HCT116 (cell line): ENCODE results near the gene SPARCL1. TPM values are rescaled to one million over a fixed set of nuclear protein-coding genes. Genes with fewer than 3 reads are reported as not detected.

ENCODE experiments used
- ATAC-seq: fragments of 200-7000 bp; cut with Tn5 transposase; 2 replicates; pipeline ENCODE4 v1.9.1; 2020; ENCODE audit warnings: mild to moderate bottlenecking, moderate library complexity
- BruUV-seq: library from RNA; stranded (reverse); fragments of 400-500 nt; replicated peaks from 2 replicates; lab custom pipeline; 2021; lab: Mats Ljungman, UMichigan
- CTCF ChIA-PET: fragments of 300-600 bp; sonication (Branson Sonifier 250); formaldehyde crosslinking; loops from one replicate; lab custom pipeline; 2021; ENCODE audit warnings: antibody characterized with exemption; lab: Charles Lee
- POLR2A ChIA-PET: fragments of 300-600, 350-600 bp; sonication (Branson Sonifier 250); formaldehyde crosslinking; loops from one replicate; lab custom pipeline; 2021; ENCODE audit warnings: antibody characterized with exemption; lab: Charles Lee
- RAD21 ChIA-PET, 2 experiments: fragments of 300-600 bp; sonication (Branson Sonifier 250); formaldehyde crosslinking; loops; one replicate each; lab custom pipeline; 2023; ENCODE audit warnings: low total read pairs in 2 of 2; ENCODE audit not compliant: uncharacterized antibody in 2 of 2, unreplicated experiment in 2 of 2, low non-redundant PET in 1 of 2; lab: Charles Lee
- DNase-seq: peaks from one replicate; pipeline ENCODE4 v3.0.0-alpha.2; 2010; ENCODE audit warnings: low read depth, low spot score
- H2AFZ ChIP-seq: fragments of 200-600 bp; shearing (Covaris generic), sonication (generic); 2 replicates; pipeline ENCODE4 v1.6.1; 2017; ENCODE audit warnings: low read depth, mixed run types, mixed read lengths, antibody characterized with exemption, low read length; ENCODE audit not compliant: poor library complexity, severe bottlenecking
- H3K27ac ChIP-seq: 2 replicates; pipeline ENCODE4 v1.5.1; 2012; ENCODE audit warnings: low read depth, low read length
- H3K27me3 ChIP-seq: fragments of 200-600 bp; sonication (generic); 2 replicates; pipeline ENCODE4 v1.6.1; 2016; ENCODE audit warnings: mixed run types, low read length, mixed read lengths; ENCODE audit not compliant: insufficient read depth
- H3K36me3 ChIP-seq, 2 experiments: fragments of 200-500 bp in 1 of 2; fragments of 200-600 bp in 1 of 2; sonication (Bioruptor generic) in 1 of 2; sonication (generic) in 1 of 2; 2 replicates each; pipeline versions ENCODE4 v1.5.1 to v1.6.1; 2014 to 2016; ENCODE audit warnings: low read length in 2 of 2, inconsistent platforms in 1 of 2, mixed read lengths in 1 of 2, mixed run types in 1 of 2; ENCODE audit not compliant: insufficient read depth in 2 of 2, control insufficient read depth in 1 of 2
- H3K4me1 ChIP-seq, 2 experiments: fragments of 200-600 bp in 1 of 2; sonication (generic) in 1 of 2; 2 replicates each; pipeline versions ENCODE4 v1.5.1 to v1.6.1; 2012 to 2017; ENCODE audit warnings: low read length in 2 of 2, inconsistent platforms in 1 of 2, mild to moderate bottlenecking in 1 of 2, mixed read lengths in 1 of 2, mixed run types in 1 of 2, moderate library complexity in 1 of 2; ENCODE audit not compliant: insufficient read depth in 2 of 2, control insufficient read depth in 1 of 2
- H3K4me2 ChIP-seq: fragments of 200-600 bp; sonication (generic); 2 replicates; pipeline ENCODE4 v1.6.1; 2017; ENCODE audit warnings: mixed run types, low read length, mixed read lengths
- H3K4me3 ChIP-seq, 2 experiments: fragments of 200-600 bp in 1 of 2; sonication (generic) in 1 of 2; replicated peaks in 1 of 2; 2 replicates each; pipeline ENCODE4 v1.5.1; 2011 to 2016; ENCODE audit warnings: low read length in 2 of 2, control low read depth in 1 of 2, low read depth in 1 of 2, mild to moderate bottlenecking in 1 of 2, mixed read lengths in 1 of 2, mixed run types in 1 of 2
- H3K79me2 ChIP-seq: fragments of 200-600 bp; sonication (generic); 2 replicates; pipeline ENCODE4 v1.6.1; 2017; ENCODE audit warnings: mild to moderate bottlenecking, mixed run types, low read length, moderate library complexity, mixed read lengths; ENCODE audit not compliant: insufficient read depth
- H3K9ac ChIP-seq: fragments of 200-600 bp; sonication (generic); 2 replicates; pipeline ENCODE4 v1.6.1; 2016; ENCODE audit warnings: low read length, mixed read lengths
- H3K9me2 ChIP-seq: fragments of 200-600 bp; sonication (generic), shearing (Covaris generic); 2 replicates; pipeline ENCODE4 v1.6.1; 2017; ENCODE audit warnings: mixed run types, mild to moderate bottlenecking, moderate library complexity; ENCODE audit not compliant: insufficient read depth
- H3K9me3 ChIP-seq, 2 experiments: fragments of 200-500 bp in 1 of 2; fragments of 200-600 bp in 1 of 2; sonication (Bioruptor generic) in 1 of 2; sonication (generic) in 1 of 2; 2 replicates each; pipeline ENCODE4 v1.6.1; 2014 to 2017; ENCODE audit warnings: low read length in 2 of 2, mixed read lengths in 2 of 2, inconsistent platforms in 1 of 2, low read depth in 1 of 2, mild to moderate bottlenecking in 1 of 2, mixed run types in 1 of 2, moderate library complexity in 1 of 2; ENCODE audit not compliant: control insufficient read depth in 1 of 2, insufficient read depth in 1 of 2
- H4K20me1 ChIP-seq: fragments of 200-600 bp; sonication (generic), shearing (Covaris generic); 2 replicates; pipeline ENCODE4 v1.6.1; 2017; ENCODE audit warnings: mixed run types, mild to moderate bottlenecking, moderate library complexity; ENCODE audit not compliant: insufficient read depth
- ATF3 ChIP-seq: IDR thresholded peaks from 2 replicates; pipeline ENCODE4 v1.6.1; 2012
- CEBPB ChIP-seq: IDR thresholded peaks from 2 replicates; pipeline ENCODE4 v1.6.1; 2012; ENCODE audit warnings: low read depth
- EZH2phosphoT487 ChIP-seq: fragments of 200-600 bp; IDR thresholded peaks from 2 replicates; pipeline ENCODE4 v1.6.1; 2018; ENCODE audit warnings: antibody characterized with exemption, borderline replicate concordance
- FOSL1 ChIP-seq: IDR thresholded peaks from 2 replicates; pipeline ENCODE4 v1.6.1; 2012; ENCODE audit warnings: low read depth
- JUND ChIP-seq: IDR thresholded peaks from 2 replicates; pipeline ENCODE4 v1.6.1; 2012
- POLR2A ChIP-seq: IDR thresholded peaks from 2 replicates; pipeline ENCODE4 v1.7.0; 2011; ENCODE audit warnings: borderline replicate concordance; ENCODE audit not compliant: insufficient read depth, insufficient read length; ENCODE audit errors: extremely low read depth
- YY1 ChIP-seq: IDR thresholded peaks from 2 replicates; pipeline ENCODE4 v1.6.1; 2011; ENCODE audit warnings: low read length, low read depth, moderate library complexity, mild to moderate bottlenecking; ENCODE audit not compliant: insufficient replicate concordance; ENCODE audit errors: extremely low read depth
- ZBTB33 ChIP-seq: IDR thresholded peaks from 2 replicates; pipeline ENCODE4 v1.6.1; 2011; ENCODE audit warnings: mild to moderate bottlenecking, low read length, moderate library complexity; ENCODE audit not compliant: insufficient replicate concordance; ENCODE audit errors: extremely low read depth
- ZFX ChIP-seq: fragments of 450-650 bp; IDR thresholded peaks from 2 replicates; pipeline ENCODE4 v1.6.1; 2017
- intact Hi-C: fragments of 100-400 bp; cut with micrococcal nuclease; formaldehyde crosslinking; loops from 2 replicates; pipeline ENCODE4 v1.10.0; 2022
- total RNA-seq: library from RNA; stranded (reverse); gene quantifications from one replicate; pipeline ENCODE4 v1.2.1, GENCODE V29; 2021; ENCODE audit not compliant: unreplicated experiment

Gene SPARCL1
- total RNA-seq, 1 experiment from 2014 or later: 0.96 TPM

GRCh38 chr4:87530229-87530628, 1.1 kb upstream of the SPARCL1 start:
- Histone ChIP-seq H3K79me2 (no peaks in the 10 kb centered on the region), H3K4me1 (peaks cover 0 to 9% of the 10 kb centered on the region in 2 experiments; a peak in 1 of 4 replicates), H3K9me2 (no peaks in the 10 kb centered on the region), H3K27me3 (no peaks in the 10 kb centered on the region), H3K9ac (no peak overlapping the region), H2AFZ (no peak overlapping the region), H4K20me1 (no peaks in the 10 kb centered on the region), H3K36me3 (no peaks in the 10 kb centered on the region), H3K4me2 (no peak overlapping the region), H3K4me3 (no peak overlapping the region), H3K27ac (no peak overlapping the region), H3K9me3 (no peaks in the 10 kb centered on the region)
- ATAC-seq: no peak
- ChIA-PET POLR2A (no interaction called here), CTCF (no interaction called here), RAD21 (no interaction called here)
- TF ChIP-seq YY1 (no peak), EZH2phosphoT487 (no peak), ZFX (no peak), POLR2A (no peak), FOSL1 (no peak), JUND (no peak), CEBPB (no peak), ZBTB33 (no peak), ATF3 (no peak)
- intact Hi-C loops: no loop called here
- BruUV-seq: no TSS peak
- DNase-seq: no peak
